ENCODE measurements around the gene SULT1B1.
"Not testable (repeated sequence)": the region's sequence is repeated elsewhere in the genome, so short reads cannot be mapped to it uniquely, and the experiment has no call there.

The SULT1B1 gene

GRCh38 chr4:69760455-69760854 lies at the start of gene SULT1B1:
Gene SULT1B1, minus strand, starts transcription at chr4:69760620. Its CDS starts 5,403 bp downstream, at chr4:69755217.
- DNase-seq (ENCODE audit: low read depth in 2 of 2), result peak; percentile 11 to 12

- DNase-seq (ENCODE audit: low read depth in 2 of 2), result no peak
Observed at GRCh38 chr4:69800599-69800998, 40.2 kb upstream of the SULT1B1 start.

GRCh38 chr4:69799337-69799736 lies 38.9 kb upstream of the SULT1B1 start:
- no peak for DNase-seq (ENCODE audit: low read depth in 2 of 2)

GRCh38 chr4:69793732-69794131 lies 33.3 kb upstream of the SULT1B1 start:
- DNase-seq (ENCODE audit: low read depth in 2 of 2), result no peak

GRCh38 chr4:69787879-69788278 lies 27.5 kb upstream of the SULT1B1 start:
- no peak for DNase-seq (ENCODE audit: low read depth in 2 of 2)

- no peak for DNase-seq (ENCODE audit: low read depth in 2 of 2)
Observed at GRCh38 chr4:69786547-69786946, 26.1 kb upstream of the SULT1B1 start.

- DNase-seq (ENCODE audit: low read depth in 2 of 2), result no peak
Observed at GRCh38 chr4:69785211-69785831, 24.9 kb upstream of the SULT1B1 start.

- DNase-seq (ENCODE audit: low read depth in 2 of 2), result no peak
Observed at GRCh38 chr4:69782651-69783310, 22.4 kb upstream of the SULT1B1 start.

- DNase-seq (ENCODE audit: low read depth in 2 of 2), result no peak
Observed at GRCh38 chr4:69781458-69782418, 21.3 kb upstream of the SULT1B1 start.

GRCh38 chr4:69780141-69780540 lies 19.7 kb upstream of the SULT1B1 start:
- no peak for DNase-seq (ENCODE audit: low read depth in 2 of 2)

GRCh38 chr4:69776696-69777095 lies 16.3 kb upstream of the SULT1B1 start:
- DNase-seq (ENCODE audit: low read depth in 2 of 2), result no peak

GRCh38 chr4:69775321-69775867 lies 15.0 kb upstream of the SULT1B1 start:
- DNase-seq (ENCODE audit: low read depth in 2 of 2), result no peak

GRCh38 chr4:69773484-69773883 lies 13.1 kb upstream of the SULT1B1 start:
- no peak for DNase-seq (ENCODE audit: low read depth in 2 of 2)

- not testable (repeated sequence) for DNase-seq (ENCODE audit: low read depth in 2 of 2)
Observed at GRCh38 chr4:69768554-69768953, 8.1 kb upstream of the SULT1B1 start.

GRCh38 chr4:69765751-69766150 lies 5.3 kb upstream of the SULT1B1 start:
- no peak for DNase-seq (ENCODE audit: low read depth in 2 of 2)

GRCh38 chr4:69764311-69764710 lies 3.9 kb upstream of the SULT1B1 start:
- DNase-seq (ENCODE audit: low read depth in 2 of 2), result no peak

- DNase-seq (ENCODE audit: low read depth in 2 of 2), result no peak
Observed at GRCh38 chr4:69763233-69763632, 2.8 kb upstream of the SULT1B1 start.

GRCh38 chr4:69759189-69759604 lies 1.2 kb downstream of the SULT1B1 start:
- no peak for DNase-seq (ENCODE audit: low read depth in 2 of 2)

GRCh38 chr4:69757464-69757863 lies 3.0 kb downstream of the SULT1B1 start:
- no peak for DNase-seq (ENCODE audit: low read depth in 2 of 2)

GRCh38 chr4:69754926-69755580 lies 5.4 kb downstream of the SULT1B1 start:
- no peak for DNase-seq (ENCODE audit: low read depth in 2 of 2)

GRCh38 chr4:69753686-69754085 lies 6.7 kb downstream of the SULT1B1 start:
- DNase-seq (ENCODE audit: low read depth in 2 of 2), result no peak

GRCh38 chr4:69750346-69750745 lies 10.1 kb downstream of the SULT1B1 start:
- no peak for DNase-seq (ENCODE audit: low read depth in 2 of 2)
